K562 (cell line): ENCODE data around the gene NIM1K. TPM values are rescaled to one million over a fixed set of nuclear protein-coding genes. Genes with fewer than 3 reads are reported as not detected.

Source experiments
- ATAC-seq: fragments of 200-7000 bp; cut with Tn5 transposase; 3 replicates; pipeline ENCODE4 v1.9.1; 2020; ENCODE audit warnings: moderate library complexity
- BruUV-seq: library from RNA; stranded (reverse); fragments of 400-500 nt; replicated peaks from 2 replicates; lab custom pipeline; 2021; lab: Mats Ljungman, UMichigan
- CTCF ChIA-PET: fragments of 300-600 bp; formaldehyde crosslinking; extraction: SDS; loops from one replicate; lab custom pipeline; 2021; ENCODE audit warnings: low intra/inter-chr PET ratio; lab: Yijun Ruan, JAX
- POLR2A ChIA-PET: fragments of 300-600, 350-650 bp; sonication (Branson Sonifier 250); formaldehyde crosslinking; extraction: SDS; loops from one replicate; lab custom pipeline; 2021; ENCODE audit warnings: antibody characterized with exemption, inconsistent platforms; lab: Yijun Ruan, JAX
- DNase-seq, 4 experiments: peaks; one replicate each; pipeline versions ENCODE4 v3.0.0 to v3.0.0-alpha.2; 2011 to 2018; ENCODE audit warnings: low spot score in 3 of 4, mixed read lengths in 3 of 4; ENCODE audit errors: extremely low read depth in 1 of 4
- FAIRE-seq: peaks from 2 replicates; lab custom pipeline; 2011; peaks lifted over from hg19 to GRCh38; lab: Jason Lieb, UNC
- H2AFZ ChIP-seq: 2 replicates; pipeline ENCODE4 v1.6.0; 2011; ENCODE audit warnings: low read depth, low read length, control low read depth, inconsistent platforms
- H3K27ac ChIP-seq: fragments of 200-600 bp; 3 replicates; pipeline ENCODE4 v1.8.0; 2011; ENCODE audit warnings: low read depth, mild to moderate bottlenecking, control low read depth, inconsistent platforms, low read length, moderate library complexity, mixed read lengths; ENCODE audit errors: extremely low read depth
- H3K27me3 ChIP-seq, 2 experiments: fragments of 300-600 bp in 1 of 2; 2 replicates in 1 of 2; 3 replicates in 1 of 2; pipeline versions ENCODE4 v1.6.0 to v1.8.0; 2011; ENCODE audit warnings: inconsistent platforms in 2 of 2, low read length in 2 of 2, mild to moderate bottlenecking in 1 of 2, mixed read lengths in 1 of 2, moderate library complexity in 1 of 2; ENCODE audit not compliant: control insufficient read depth in 2 of 2, insufficient read depth in 2 of 2
- H3K36me3 ChIP-seq: fragments of 300-600 bp; 3 replicates; pipeline ENCODE4 v1.8.0; 2011; ENCODE audit warnings: mild to moderate bottlenecking, low read length, inconsistent platforms; ENCODE audit not compliant: control insufficient read depth, insufficient read depth
- H3K4me1 ChIP-seq, 2 experiments: fragments of 200-600 bp in 1 of 2; replicated peaks in 1 of 2; 2 replicates in 1 of 2; 3 replicates in 1 of 2; pipeline versions ENCODE4 v1.5.1 to v1.8.0; 2011; ENCODE audit warnings: inconsistent platforms in 2 of 2, low read length in 2 of 2, mild to moderate bottlenecking in 1 of 2, mixed read lengths in 1 of 2, moderate library complexity in 1 of 2; ENCODE audit not compliant: control insufficient read depth in 2 of 2, insufficient read depth in 2 of 2
- H3K4me2 ChIP-seq: 2 replicates; pipeline ENCODE4 v1.6.1; 2011; ENCODE audit warnings: low read length, control low read depth, inconsistent platforms, mixed read lengths; ENCODE audit not compliant: insufficient read depth
- H3K4me3 ChIP-seq: fragments of 200-600 bp; sonication (generic), shearing (Covaris generic); 2 replicates; pipeline ENCODE4 v1.5.1; 2016; ENCODE audit warnings: control low read depth, inconsistent platforms
- H3K79me2 ChIP-seq: fragments of 200-600 bp; 3 replicates; pipeline ENCODE4 v1.8.0; 2011; ENCODE audit warnings: low read length, inconsistent platforms; ENCODE audit not compliant: control insufficient read depth, insufficient read depth
- H3K9ac ChIP-seq, 2 experiments: 2 replicates each; pipeline versions ENCODE4 v1.6.0 to v1.6.1; 2011; ENCODE audit warnings: low read depth in 2 of 2, low read length in 2 of 2, control low read depth in 1 of 2, inconsistent platforms in 1 of 2, mild to moderate bottlenecking in 1 of 2, mixed read lengths in 1 of 2; ENCODE audit not compliant: insufficient read depth in 1 of 2
- H3K9me1 ChIP-seq: one replicate; pipeline ENCODE4 v1.6.0; 2011; ENCODE audit warnings: inconsistent platforms, mild to moderate bottlenecking, low read length, moderate library complexity; ENCODE audit not compliant: control insufficient read depth, insufficient read depth
- H3K9me3 ChIP-seq: replicated peaks from 2 replicates; pipeline ENCODE4 v1.5.1; 2011; ENCODE audit warnings: low read depth, low read length, inconsistent platforms; ENCODE audit not compliant: control insufficient read depth, insufficient read depth
- H4K20me1 ChIP-seq: replicated peaks from 2 replicates; pipeline ENCODE4 v1.6.1; 2011; ENCODE audit warnings: low read length, inconsistent platforms, mixed read lengths; ENCODE audit not compliant: control insufficient read depth, insufficient read depth
- ESRRA ChIP-seq: fragments of 450-650 bp; IDR thresholded peaks from 2 replicates; pipeline ENCODE4 v1.6.1; 2014; ENCODE audit warnings: low read depth, mild to moderate bottlenecking, moderate library complexity, borderline replicate concordance
- ILK ChIP-seq: fragments of 450-650 bp; IDR thresholded peaks from 2 replicates; pipeline ENCODE4 v1.6.1; 2016; ENCODE audit warnings: missing genetic modification characterization, low read depth, mild to moderate bottlenecking, missing compliant biosample characterization, moderate library complexity, borderline replicate concordance
- KHSRP ChIP-seq: fragments of 450-650 bp; IDR thresholded peaks from 2 replicates; pipeline ENCODE4 v1.6.1; 2017
- NRF1 ChIP-seq, 2 experiments: fragments of 450-650 bp; IDR thresholded peaks in 1 of 2; conservative IDR thresholded peaks in 1 of 2; 2 replicates each; pipeline ENCODE4 v1.6.1; 2014; ENCODE audit warnings: mild to moderate bottlenecking in 2 of 2
- RFX7 ChIP-seq: fragments of 250-450 bp; sonication (Bioruptor Pico); IDR thresholded peaks from 2 replicates; pipeline ENCODE4 v1.5.1; 2021; ENCODE audit warnings: mild to moderate bottlenecking
- TAL1 ChIP-seq: fragments of 450-650 bp; IDR thresholded peaks from 2 replicates; pipeline ENCODE4 v1.6.1; 2016; ENCODE audit warnings: mild to moderate bottlenecking
- TRIM24 ChIP-seq, 2 experiments: fragments of 450-650 bp; IDR thresholded peaks; 2 replicates each; pipeline ENCODE4 v1.6.1; 2016
- U2AF2 ChIP-seq: fragments of 200-400 bp; formaldehyde crosslinking; optimal IDR thresholded peaks from 2 replicates; pipeline ENCODE3; 2017; ENCODE audit warnings: low read depth, mild to moderate bottlenecking, low read length
- ZFPM2 ChIP-seq: fragments of 250-450 bp; sonication (Bioruptor Pico); IDR thresholded peaks from 2 replicates; pipeline ENCODE4 v1.5.1; 2022; ENCODE audit warnings: mild to moderate bottlenecking
- ZNF395 ChIP-seq: fragments of 200-800 bp; sonication (Bioruptor generic); IDR thresholded peaks from 2 replicates; pipeline ENCODE4 v1.6.1; 2017; ENCODE audit warnings: missing genetic modification characterization, missing compliant biosample characterization
- ZZZ3 ChIP-seq: fragments of 450-650 bp; IDR thresholded peaks from 2 replicates; pipeline ENCODE4 v1.6.1; 2016; ENCODE audit warnings: antibody characterized with exemption, mild to moderate bottlenecking, moderate library complexity
- WGBS: fragments of 100-300 bp; shearing (Covaris generic); methylation state at CpG from one replicate; pipeline ENCODE4 v1.1.6; 2016; ENCODE audit warnings: low coverage, mixed read lengths; ENCODE audit not compliant: insufficient coverage; ENCODE audit errors: missing lambda C conversion rate; 5-methylcytosine and 5-hydroxymethylcytosine counted together
- in situ Hi-C: fragments of 300-500 bp; cut with MboI; formaldehyde crosslinking; loops from 4 replicates; pipeline ENCODE4 v1.15.0; 2018; ENCODE audit warnings: inconsistent platforms, mixed read lengths
- intact Hi-C: fragments of 100-400 bp; cut with micrococcal nuclease; formaldehyde crosslinking; loops from 2 replicates; pipeline ENCODE4 v1.14.2; 2022
- polyA plus RNA-seq, 8 experiments: library from polyadenylated mRNA; depleted of rRNA in 4 of 8; stranded (reverse) in 5 of 8; unstranded in 3 of 8; fragments of >200 nt; fragmentation: Nextera tagmentation in 2 of 8; fragmentation: Illumina TruSeq in 1 of 8; extraction: Ambion mirVana in 2 of 8; extraction: Trizol in 1 of 8; gene quantifications; 2 replicates each; pipeline versions ENCODE4 v1.2.1 to v1.2.3, GENCODE V29; 2011 to 2014; ENCODE audit warnings: inconsistent platforms in 1 of 8, missing spikeins in 1 of 8
- total RNA-seq, 7 experiments: library from RNA; depleted of rRNA in 6 of 7; stranded (reverse); fragments of >200 nt in 6 of 7; fragmentation: Illumina TruSeq in 2 of 7; extraction: Trizol in 2 of 7; gene quantifications; 2 replicates each; pipeline versions ENCODE4 v1.2.1 to v1.2.3, GENCODE V29; 2011 to 2021; ENCODE audit warnings: low replicate concordance in 1 of 7

Gene NIM1K
- total and polyA plus RNA-seq, 9 of the 15 experiments (the other 6 are each of a cell fraction or from before 2014, with no cell fraction given) = 0.03 to 0.34 (median 0.08) TPM; not detected in 3

GRCh38 chr5:43152946-43153345 lies 39.1 kb upstream of the NIM1K start:
- H3K79me2 ChIP-seq = peaks cover 54% of the 10 kb centered on the region
- no TSS peak for BruUV-seq
- ChIA-PET CTCF (no interaction called here), POLR2A (interaction anchor here (0.7 to 0.9 kb wide), 2 partner anchors 9 to 12 kb away, joined by 3 read pairs; no protein-coding TSS in a partner anchor)
- H3K27ac ChIP-seq = no peak overlapping the region
- ATAC-seq = no peak
- in situ Hi-C loops (no loop called here), intact Hi-C loops (no loop called here)
- DNase-seq = no peak
- no peaks in the 10 kb centered on the region for H3K9me1 ChIP-seq
- no peaks in the 10 kb centered on the region for H4K20me1 ChIP-seq
- peaks cover 0 to 13% of the 10 kb centered on the region in 2 experiments; a peak in 2 of 5 replicates for H3K4me1 ChIP-seq
- 71% methylated on average over 3 of the region's 3 CpGs for WGBS
- H3K4me2 ChIP-seq = no peak overlapping the region
- no peak overlapping the region for H3K4me3 ChIP-seq
- no peaks in the 10 kb centered on the region for H3K9me3 ChIP-seq
- no peak overlapping the region for H3K9ac ChIP-seq
- peaks cover 88% of the 10 kb centered on the region for H3K36me3 ChIP-seq
- no peak overlapping the region for H2AFZ ChIP-seq
- FAIRE-seq = no peak
- H3K27me3 ChIP-seq = no peaks in the 10 kb centered on the region
- no peak for TF ChIP-seq RFX7 (CRISPR knock-in tag)
- TF ChIP-seq NRF1 (conservative IDR thresholded peaks at IDR 0.05 in 1 of 2, IDR thresholded peaks at IDR 0.05 in 1 of 2) = no peak
- no peak for TF ChIP-seq U2AF2
- no peak for TF ChIP-seq ZZZ3
- TF ChIP-seq TAL1 = no peak
- TF ChIP-seq KHSRP = no peak
- TF ChIP-seq ILK (tag) = no peak
- no peak for TF ChIP-seq ZFPM2 (CRISPR knock-in tag)
- no peak for TF ChIP-seq ZNF395
- no peak for TF ChIP-seq ESRRA
- no peak for TF ChIP-seq TRIM24 (IDR thresholded peaks at IDR 0.05)
- TF ChIP-seq, all 486 proteins: peak for 0
